Panc1 (cell line): Measurements from ENCODE around the gene ARFIP1. TPM values are rescaled to one million over a fixed set of nuclear protein-coding genes. Genes with fewer than 3 reads are reported as not detected.

Experiments used
- ATAC-seq: fragments of 200-7000 bp; cut with Tn5 transposase; 2 replicates; pipeline ENCODE4 v1.9.1; 2020; ENCODE audit warnings: mild to moderate bottlenecking, moderate library complexity
- BruUV-seq: library from RNA; stranded (reverse); fragments of 400-500 nt; replicated peaks from 2 replicates; lab custom pipeline; 2021; lab: Mats Ljungman, UMichigan
- CTCF ChIA-PET: fragments of 300-600 bp; sonication (Branson Sonifier 250); formaldehyde crosslinking; loops from one replicate; lab custom pipeline; 2022; ENCODE audit warnings: antibody characterized with exemption; lab: Charles Lee
- POLR2A ChIA-PET: fragments of 300-600 bp; sonication (Branson Sonifier 250); formaldehyde crosslinking; loops from one replicate; lab custom pipeline; 2022; ENCODE audit warnings: antibody characterized with exemption; lab: Charles Lee
- DNase-seq: peaks from one replicate; pipeline ENCODE4 v3.0.0-alpha.2; 2010; ENCODE audit warnings: low read depth, low spot score
- H3K27ac ChIP-seq: 2 replicates; pipeline ENCODE4 v1.5.1; 2011; ENCODE audit warnings: mild to moderate bottlenecking, low read length, inconsistent platforms
- H3K27me3 ChIP-seq: fragments of 200-500 bp; sonication (Bioruptor generic); 2 replicates; pipeline ENCODE4 v1.6.0; 2014; ENCODE audit warnings: low read length, inconsistent platforms; ENCODE audit not compliant: control insufficient read depth, insufficient read depth
- H3K36me3 ChIP-seq: fragments of 200-500 bp; sonication (Bioruptor generic); 2 replicates; pipeline ENCODE4 v1.5.1; 2014; ENCODE audit warnings: inconsistent platforms, mild to moderate bottlenecking, low read length, moderate library complexity; ENCODE audit not compliant: control insufficient read depth, insufficient read depth
- H3K4me1 ChIP-seq: 2 replicates; pipeline ENCODE4 v1.5.1; 2011; ENCODE audit warnings: inconsistent platforms, mild to moderate bottlenecking, low read length, moderate library complexity; ENCODE audit not compliant: control insufficient read depth, insufficient read depth
- H3K4me3 ChIP-seq, 2 experiments: 2 replicates each; pipeline ENCODE4 v1.5.1; 2011 to 2012; ENCODE audit warnings: low read depth in 2 of 2, low read length in 2 of 2, mild to moderate bottlenecking in 2 of 2, inconsistent platforms in 1 of 2, moderate library complexity in 1 of 2
- H3K9me3 ChIP-seq: fragments of 200-500 bp; sonication (Bioruptor generic); 2 replicates; pipeline ENCODE4 v1.5.1; 2014; ENCODE audit warnings: low read depth, mild to moderate bottlenecking, inconsistent platforms, low read length, moderate library complexity; ENCODE audit not compliant: control insufficient read depth, insufficient read depth
- CTCF ChIP-seq: fragments of 450-650 bp; IDR thresholded peaks from 2 replicates; pipeline ENCODE4 v1.5.1; 2017; ENCODE audit warnings: mild to moderate bottlenecking
- POLR2AphosphoS5 ChIP-seq: IDR thresholded peaks from 2 replicates; pipeline ENCODE4 v1.6.1; 2012; ENCODE audit warnings: mild to moderate bottlenecking, low read depth, low read length, moderate library complexity
- REST ChIP-seq, 2 experiments: IDR thresholded peaks; 2 replicates each; pipeline ENCODE4 v1.6.1; 2011 to 2012; ENCODE audit warnings: low read depth in 2 of 2, control low read depth in 1 of 2, low read length in 1 of 2, mild to moderate bottlenecking in 1 of 2, moderate library complexity in 1 of 2; ENCODE audit not compliant: insufficient read depth in 1 of 2
- SIN3A ChIP-seq: IDR thresholded peaks from 2 replicates; pipeline ENCODE4 v1.6.1; 2012; ENCODE audit warnings: low read depth, mild to moderate bottlenecking, low read length, moderate library complexity, borderline replicate concordance; ENCODE audit not compliant: insufficient read depth
- TCF7L2 ChIP-seq: IDR thresholded peaks from 2 replicates; pipeline ENCODE4 v1.6.1; 2011; ENCODE audit warnings: mild to moderate bottlenecking, low read depth, low read length, inconsistent platforms
- in situ Hi-C: cut with HindIII; loops from 2 replicates; pipeline ENCODE4 v1.10.0; 2016; ENCODE audit warnings: low sequenced_read_pairs, low pct_unique_long_range_greater_than_20kb
- intact Hi-C: fragments of 100-400 bp; cut with micrococcal nuclease; formaldehyde crosslinking; loops from one replicate; pipeline ENCODE4 v1.10.0; 2022; ENCODE audit not compliant: unreplicated experiment
- total RNA-seq: library from RNA; stranded (reverse); gene quantifications from one replicate; pipeline ENCODE4 v1.2.1, GENCODE V29; 2021; ENCODE audit not compliant: unreplicated experiment

Gene ARFIP1
- total RNA-seq, 1 experiment from 2014 or later = 22.2 TPM

DNA sequence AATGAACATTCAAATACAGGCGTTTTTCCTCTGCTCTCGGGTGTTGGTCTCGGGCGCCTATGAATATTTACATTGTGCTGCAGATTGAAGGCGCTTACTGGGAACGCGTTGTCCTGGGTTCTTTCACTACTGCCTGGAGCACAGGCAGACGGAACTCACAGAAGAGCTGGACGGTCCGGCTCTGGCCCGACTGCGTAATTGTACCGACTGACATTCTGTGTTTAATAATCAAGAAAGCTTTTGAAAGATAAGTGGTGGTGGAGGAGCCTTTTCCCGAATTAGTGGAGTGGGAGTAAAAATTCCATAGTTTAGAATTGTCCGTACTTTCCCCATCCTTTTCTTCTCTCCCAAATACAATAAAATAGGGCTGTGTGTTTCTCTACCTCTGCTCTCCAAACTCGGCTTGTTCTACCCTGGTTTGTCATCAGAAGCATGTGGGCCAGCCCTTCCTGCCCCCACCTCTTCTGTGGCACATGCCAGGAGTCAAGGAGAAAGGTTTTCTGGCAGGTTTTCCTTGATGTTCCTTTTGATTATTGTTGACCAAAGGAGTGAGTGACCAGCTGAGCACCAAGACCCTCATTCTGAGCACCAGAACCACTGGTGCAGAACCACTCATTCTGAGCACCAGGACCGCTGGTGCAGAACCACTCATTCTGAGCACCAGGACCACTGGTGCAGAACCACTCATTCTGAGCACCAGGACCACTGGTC lies 158.6 kb downstream of the ARFIP1 start:
- TF ChIP-seq CTCF (no peak), POLR2AphosphoS5 (no peak), TCF7L2 (no peak), REST (IDR thresholded peaks at IDR 0.05; ENCODE audit: insufficient read depth in 1 of 2, low read depth in 2 of 2, low read length in 1 of 2) (no peak), SIN3A (no peak)
- no TSS peak for BruUV-seq
- peak overlapping the region; percentile 42 to 45 for H3K4me3 ChIP-seq
- DNase-seq (no peak), ATAC-seq (no peak)
- H3K9me3 ChIP-seq = no peaks in the 10 kb centered on the region
- ChIA-PET POLR2A (no interaction called here), CTCF (interaction anchor here (0.7 kb wide), 1 partner anchor 35 kb away, joined by 6 read pairs; no protein-coding TSS in a partner anchor)
- H3K27ac ChIP-seq = no peak overlapping the region
- no peaks in the 10 kb centered on the region for H3K36me3 ChIP-seq
- intact Hi-C loops = no loop called here
- H3K27me3 ChIP-seq = peaks cover 5% of the 10 kb centered on the region; the same call in 1 of the 2 replicates
- in situ Hi-C loops = no loop called here
- H3K4me1 ChIP-seq = no peaks in the 10 kb centered on the region

GRCh38 chr4:152939621-152940020 lies 159.9 kb downstream of the ARFIP1 start:
- H3K9me3 ChIP-seq = no peaks in the 10 kb centered on the region
- DNase-seq (no peak), ATAC-seq (no peak)
- no peak overlapping the region for H3K27ac ChIP-seq
- BruUV-seq = no TSS peak
- H3K27me3 ChIP-seq = peaks cover 5% of the 10 kb centered on the region; the same call in 1 of the 2 replicates
- ChIA-PET POLR2A (no interaction called here), CTCF (no interaction called here)
- H3K4me3 ChIP-seq = no peak overlapping the region
- no peaks in the 10 kb centered on the region for H3K36me3 ChIP-seq
- TF ChIP-seq SIN3A = no peak
- TF ChIP-seq TCF7L2 = no peak
- no peak for TF ChIP-seq CTCF
- TF ChIP-seq REST (IDR thresholded peaks at IDR 0.05; ENCODE audit: insufficient read depth in 1 of 2, low read depth in 2 of 2, low read length in 1 of 2) = no peak
- no peak for TF ChIP-seq POLR2AphosphoS5
- intact Hi-C loops (no loop called here), in situ Hi-C loops (no loop called here)
- H3K4me1 ChIP-seq = no peaks in the 10 kb centered on the region
